Endothelial cell of hepatic sinusoid (primary cell): ENCODE results near the gene HIPK2.
"Not testable (repeated sequence)": the region's sequence is repeated elsewhere in the genome, so short reads cannot be mapped to it uniquely, and the experiment has no call there.

Source experiments
- in situ Hi-C: cut with HindIII; loops from 2 replicates; pipeline ENCODE4 v1.10.0; 2017; ENCODE audit warnings: low sequenced_read_pairs

HIPK2 gene

DNA sequence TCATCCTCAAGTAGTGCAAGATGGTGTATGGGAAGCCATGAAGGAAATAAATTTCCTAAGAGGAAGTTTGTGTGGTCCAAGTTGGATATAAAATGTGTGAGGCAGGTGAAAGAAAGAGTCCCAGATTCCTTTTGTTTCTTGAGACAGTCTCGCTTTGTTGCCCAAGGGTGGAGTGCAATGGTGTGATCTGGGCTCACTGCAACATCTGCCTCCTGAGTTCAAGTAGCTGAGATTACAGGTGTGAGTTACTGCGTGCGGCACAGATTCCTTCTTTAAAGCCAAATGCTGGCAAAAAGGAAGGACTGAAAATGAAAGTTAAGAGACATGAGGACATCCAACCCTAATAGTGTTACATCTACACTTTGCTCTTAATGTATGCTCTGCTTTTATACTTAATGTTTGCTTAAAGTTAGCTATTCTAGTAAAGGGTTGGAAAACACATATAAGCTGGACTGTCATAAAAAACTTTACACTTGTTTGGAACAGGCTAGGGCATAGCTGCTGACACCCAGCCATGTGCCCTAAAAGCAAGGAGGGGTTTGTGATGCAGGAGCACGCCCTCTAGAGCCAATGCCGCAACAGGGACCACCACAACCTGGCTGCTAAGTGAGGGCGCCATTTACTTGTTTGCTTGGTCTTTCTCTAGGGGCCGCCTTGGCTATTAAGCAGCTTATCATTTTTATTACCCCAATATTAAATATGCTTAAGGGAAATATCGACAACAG lies 219.8 kb downstream of the HIPK2 start:
- in situ Hi-C loops: no loop called here

DNA sequence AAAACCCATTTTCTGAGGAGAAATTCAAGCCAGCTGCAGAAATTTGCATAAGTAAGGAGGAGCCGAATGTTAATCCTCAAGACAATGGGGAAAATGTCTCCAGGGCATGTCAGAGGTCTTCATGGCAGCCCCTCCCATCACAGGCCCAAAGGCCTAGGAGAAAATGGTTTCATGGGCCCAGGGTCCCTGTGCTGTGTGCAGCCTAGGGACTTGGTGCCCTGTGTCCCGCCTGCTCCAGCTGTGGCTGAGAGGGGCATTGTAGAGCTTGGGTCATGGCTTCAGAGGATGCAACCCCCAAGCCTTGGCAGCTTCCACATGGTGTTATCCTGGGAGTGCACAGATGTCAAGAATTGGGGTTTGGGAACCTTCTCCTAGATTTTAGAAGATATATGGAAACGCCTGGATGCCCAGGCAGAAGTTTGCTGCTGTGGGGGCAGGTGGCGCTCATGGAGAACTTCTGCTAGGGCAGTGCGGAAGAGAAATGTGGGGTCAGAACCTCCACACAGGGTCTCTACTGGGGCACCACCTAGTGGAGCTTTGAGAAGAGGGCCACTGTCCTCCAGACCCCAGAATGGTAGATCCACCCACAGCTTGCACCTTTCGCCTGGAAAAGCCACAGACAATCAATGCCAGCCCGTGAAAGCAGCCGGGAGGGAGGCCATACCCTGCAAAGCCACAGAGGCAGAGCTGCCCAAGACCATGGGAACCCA lies 223.7 kb downstream of the HIPK2 start:
- in situ Hi-C loops: not testable (repeated sequence)

DNA sequence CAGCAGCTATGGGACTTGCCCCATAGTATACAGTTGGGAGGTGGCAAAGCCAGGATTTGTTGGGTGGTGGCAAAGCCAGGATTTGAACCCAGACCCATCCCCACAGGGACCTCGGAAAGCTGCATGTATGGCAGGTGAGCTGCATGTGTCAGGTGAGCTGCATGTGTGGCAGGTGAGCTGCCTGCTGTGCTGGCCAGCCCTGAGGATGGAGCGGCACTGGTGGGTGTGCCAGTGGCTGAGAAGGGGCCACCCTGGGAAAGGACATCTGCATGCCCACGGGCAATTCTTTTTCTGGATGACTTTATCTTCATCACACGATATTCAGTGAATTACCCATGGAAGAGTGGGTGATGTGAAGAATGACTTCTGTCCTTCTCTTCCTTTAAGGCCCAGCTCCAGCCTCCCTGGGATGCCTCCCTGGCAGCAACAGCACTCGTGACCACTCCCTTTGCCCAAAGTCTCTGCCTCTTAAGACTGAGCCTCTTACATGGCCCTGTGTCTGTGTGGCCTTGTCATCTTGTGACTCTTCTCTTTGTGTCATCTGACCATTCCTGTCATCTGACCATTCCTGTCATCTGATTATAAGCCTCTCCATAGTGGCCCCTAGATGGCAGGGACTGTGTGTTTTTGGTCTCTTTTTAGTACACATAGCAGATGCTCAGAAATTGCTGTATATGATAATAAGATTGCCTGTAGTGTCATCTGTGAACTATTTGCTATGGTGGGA lies 229.3 kb downstream of the HIPK2 start:
- in situ Hi-C loops: loop anchor here (5.0 kb wide), 1 partner anchor 41 kb away; no protein-coding TSS in a partner anchor

DNA sequence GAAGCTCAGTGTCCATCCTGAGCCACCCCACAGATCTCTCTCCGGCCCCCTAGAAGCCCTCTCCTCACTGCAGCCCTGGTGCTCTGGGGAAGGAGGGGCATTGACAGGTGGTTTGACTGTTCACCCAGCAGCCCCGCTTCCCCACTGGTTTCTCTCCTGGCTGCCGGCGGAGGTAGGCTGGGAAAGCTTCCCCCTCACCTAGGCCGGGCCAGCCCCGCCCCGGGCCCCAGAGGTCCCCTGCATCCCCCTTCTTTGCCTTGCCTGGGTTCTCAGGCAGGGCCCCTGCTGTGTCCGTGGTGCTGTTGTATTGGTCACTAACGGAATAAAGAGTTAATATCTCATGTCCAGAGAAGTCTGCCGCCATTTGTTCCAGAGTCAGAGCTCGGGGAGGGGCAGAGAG lies 233.2 kb downstream of the HIPK2 start:
- in situ Hi-C loops: loop anchor here (5.0 kb wide), 1 partner anchor 37 kb away; no protein-coding TSS in a partner anchor

DNA sequence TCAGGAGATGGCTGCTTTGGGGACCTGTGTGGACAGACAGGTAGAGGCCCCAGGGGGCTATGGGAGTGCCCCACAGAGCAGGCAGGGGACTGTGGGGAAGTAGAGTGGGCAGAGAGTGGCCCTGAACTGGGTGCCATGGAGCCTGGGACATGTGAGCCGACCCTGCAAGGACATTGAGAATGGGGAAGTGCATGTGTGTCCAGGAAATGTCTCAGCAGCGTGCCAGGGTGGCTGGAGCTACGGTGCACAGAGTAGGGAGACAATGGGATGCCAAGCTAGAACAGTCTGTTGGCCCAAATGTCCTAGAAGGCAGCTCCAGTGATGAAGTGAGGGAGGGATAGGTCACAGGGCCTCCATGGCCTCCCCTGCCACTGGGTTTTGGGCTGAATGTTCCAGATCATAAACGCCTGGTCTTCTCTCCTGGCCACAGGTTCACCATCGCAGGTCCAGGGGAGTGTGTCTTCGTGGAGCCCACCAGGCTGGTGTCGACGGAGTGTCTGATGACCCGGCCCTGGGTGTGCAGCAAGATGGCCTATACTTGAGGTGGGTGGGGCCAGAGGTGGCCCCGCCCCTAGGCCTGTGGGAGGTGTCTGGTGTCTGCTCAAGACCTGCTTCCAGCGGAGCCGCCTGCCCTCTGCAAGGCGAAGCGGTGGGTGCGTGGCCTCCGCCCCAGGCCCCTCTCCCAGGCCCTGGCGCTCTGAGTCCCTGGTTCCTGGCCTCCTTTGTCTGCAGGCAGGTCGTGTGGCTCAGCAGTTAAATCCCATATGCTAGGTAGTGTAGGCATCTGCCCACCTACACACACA lies 233.8 kb downstream of the HIPK2 start:
- in situ Hi-C loops: no loop called here

DNA sequence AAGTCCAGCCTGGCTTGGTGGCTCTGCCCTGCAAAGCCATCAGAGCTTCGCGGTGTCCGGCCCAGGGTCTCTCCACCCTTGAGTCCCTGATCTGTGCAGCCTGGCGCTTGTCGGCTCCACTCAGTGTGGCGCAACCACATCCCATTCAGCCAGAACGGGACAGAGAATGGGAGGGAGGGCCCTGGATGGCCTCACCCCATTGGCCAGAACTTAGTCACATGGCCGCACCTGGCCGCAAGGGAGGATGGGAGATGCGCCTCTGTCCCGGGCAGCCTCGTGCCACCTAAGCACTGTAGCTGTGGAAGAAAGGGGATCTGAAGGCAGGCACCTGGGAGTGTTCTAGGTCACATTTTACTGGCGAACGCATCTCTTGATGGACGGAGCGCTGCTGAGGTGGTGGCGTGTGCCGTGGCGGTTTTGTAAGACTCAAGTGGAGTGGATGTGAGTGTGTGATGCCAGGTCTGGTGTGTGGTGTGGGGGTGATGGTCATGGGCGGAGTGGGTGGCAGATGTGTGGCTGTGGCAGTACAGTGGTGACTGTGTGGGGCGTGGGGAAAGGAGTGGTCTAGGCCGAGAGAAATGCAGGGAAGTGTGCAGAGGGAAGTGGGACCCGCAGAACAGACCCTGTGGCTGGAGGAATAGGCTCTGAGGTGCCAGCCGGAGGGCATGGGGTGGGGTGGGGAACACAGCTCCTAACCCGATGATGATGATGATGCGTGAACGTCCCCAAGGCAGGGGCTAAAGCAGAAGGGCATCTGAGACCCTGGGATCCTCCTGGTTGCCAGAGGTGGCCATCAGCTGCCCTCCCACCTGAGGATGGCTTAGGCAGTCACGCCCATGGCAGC lies 235.3 kb downstream of the HIPK2 start:
- in situ Hi-C loops: no loop called here

DNA sequence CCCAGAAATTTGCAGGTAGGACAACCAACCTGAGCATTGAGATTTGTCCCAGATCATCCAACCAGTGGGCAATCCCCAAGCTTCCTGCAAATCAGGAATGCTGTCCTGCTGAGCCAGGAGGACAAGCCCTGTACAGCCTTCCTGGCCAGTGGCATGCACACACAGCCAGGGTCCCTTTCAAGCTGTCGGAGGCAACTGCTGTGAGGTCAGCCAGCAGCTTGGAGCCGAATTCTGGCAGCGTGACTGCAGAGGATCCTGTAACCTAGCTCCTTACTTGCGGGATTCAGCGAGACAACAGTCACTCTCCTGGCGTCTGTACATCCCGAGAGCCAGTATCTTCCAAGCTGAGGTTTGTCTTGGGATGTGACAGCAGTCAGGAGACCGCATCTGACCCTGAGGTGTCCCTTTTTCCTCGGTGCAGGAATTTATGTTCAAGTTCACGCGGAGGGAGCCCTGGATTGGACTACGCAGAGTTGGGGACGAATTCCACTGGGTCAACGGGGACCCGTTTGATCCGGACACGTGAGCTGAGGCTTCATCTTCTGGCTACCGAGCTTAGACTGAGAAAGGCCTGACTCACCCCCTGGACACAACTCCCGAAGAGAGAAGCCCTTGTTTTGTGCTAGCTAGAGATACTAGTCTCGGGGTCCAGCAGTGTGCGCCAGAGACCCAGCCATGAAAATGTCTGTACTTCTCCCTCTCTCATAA lies 236.0 kb downstream of the HIPK2 start:
- in situ Hi-C loops: no loop called here

DNA sequence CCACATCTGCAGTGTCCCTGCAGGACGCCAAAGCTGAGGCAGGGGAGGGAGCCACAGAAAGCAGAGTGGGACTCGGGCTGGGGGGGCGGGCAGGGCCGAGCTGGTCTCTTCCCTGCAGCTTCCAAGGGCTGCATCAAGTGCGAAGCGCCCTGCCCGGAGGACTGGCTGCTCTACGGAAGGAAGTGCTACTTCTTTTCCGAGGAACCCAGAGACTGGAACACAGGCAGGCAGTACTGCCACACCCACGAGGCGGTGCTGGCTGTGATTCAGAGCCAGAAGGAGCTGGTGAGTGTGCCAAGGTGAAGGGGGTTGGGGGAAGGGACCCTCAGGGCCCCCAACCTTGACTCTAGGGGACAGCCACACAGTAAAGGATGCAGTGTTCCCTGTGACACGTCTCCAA lies 237.6 kb downstream of the HIPK2 start:
- in situ Hi-C loops: no loop called here

DNA sequence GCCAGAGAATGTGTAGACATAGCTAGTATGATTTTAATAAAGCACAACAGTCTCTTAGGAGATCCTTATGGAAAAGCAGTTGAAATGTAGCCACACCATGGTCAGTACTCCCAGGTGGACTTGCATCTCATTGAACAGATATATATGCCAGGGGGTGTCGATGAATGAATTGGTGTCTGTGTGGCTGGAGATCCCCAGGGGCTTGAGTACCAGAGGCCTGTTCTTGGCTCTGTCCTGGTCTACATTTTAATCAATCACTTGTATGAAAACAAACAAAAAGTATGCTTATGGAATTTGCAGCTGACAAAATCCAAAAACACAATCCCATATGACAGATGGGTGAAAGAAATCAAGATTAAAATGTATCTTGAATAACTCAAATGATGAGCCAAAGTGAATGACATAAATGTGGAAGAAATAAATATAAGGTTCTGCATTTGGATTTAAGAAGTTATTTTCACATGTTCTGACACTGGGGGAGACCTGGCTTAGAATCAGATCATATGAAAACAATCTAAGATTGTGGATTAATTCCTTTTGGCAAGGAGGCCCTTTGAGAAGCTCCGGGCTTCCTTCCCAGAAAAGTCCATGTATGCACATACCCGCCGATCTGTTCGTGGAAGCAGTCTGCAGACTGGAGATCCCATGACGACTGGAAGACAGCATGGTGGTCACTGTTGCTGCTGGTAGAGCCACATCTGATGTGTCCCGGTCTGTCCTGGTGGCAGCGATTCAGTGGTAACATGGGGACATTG lies 238.7 kb downstream of the HIPK2 start:
- in situ Hi-C loops: no loop called here

DNA sequence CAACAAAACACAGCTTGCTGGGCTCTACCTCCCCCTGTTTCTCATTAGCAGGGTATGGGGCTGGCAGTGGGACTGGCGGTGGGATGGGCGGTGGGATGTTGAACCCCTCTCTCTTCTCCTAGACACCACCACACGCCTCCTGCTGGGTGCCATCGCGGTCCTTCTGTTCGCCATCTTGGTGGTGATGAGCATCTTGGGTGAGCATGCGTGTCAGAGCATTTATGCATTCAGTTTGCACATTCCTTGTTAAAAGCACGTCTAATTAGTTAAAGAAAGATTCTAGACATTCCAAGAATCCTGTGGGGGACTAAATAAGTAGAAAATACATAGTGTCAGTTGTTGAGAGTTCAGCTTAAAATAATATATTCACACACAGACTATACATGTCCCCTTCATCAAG lies 241.6 kb downstream of the HIPK2 start:
- in situ Hi-C loops: no loop called here

DNA sequence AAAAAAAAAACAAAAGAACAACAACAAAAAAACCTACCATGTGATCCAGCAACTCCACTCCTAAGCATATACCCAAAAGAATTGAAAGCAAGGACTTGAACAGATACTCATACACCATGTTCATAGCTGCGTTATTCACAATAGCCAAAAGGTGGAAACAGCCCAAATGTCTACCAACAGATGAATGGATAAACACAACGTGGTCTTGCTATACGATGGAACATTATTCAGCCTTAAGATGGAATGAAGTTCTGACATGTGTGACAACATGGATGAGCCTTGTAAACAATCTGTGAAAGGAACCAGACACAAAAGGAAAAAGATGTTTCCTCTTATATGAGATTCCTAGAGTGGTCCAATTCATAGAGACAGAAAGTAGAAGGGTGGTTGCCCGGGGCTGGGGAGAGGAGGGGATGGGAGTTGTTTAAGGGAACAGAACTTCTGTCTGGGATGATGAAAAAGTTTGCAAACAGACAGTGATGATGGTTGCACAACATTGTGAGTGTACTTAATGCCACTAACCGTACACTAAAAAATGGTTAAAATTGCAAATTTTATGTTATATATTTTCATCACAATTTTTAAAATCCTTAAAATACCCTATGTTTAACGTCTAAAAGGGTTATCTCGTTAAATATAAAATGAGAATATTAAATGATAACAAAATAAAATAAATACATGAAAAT lies 242.7 kb downstream of the HIPK2 start:
- in situ Hi-C loops: no loop called here

DNA sequence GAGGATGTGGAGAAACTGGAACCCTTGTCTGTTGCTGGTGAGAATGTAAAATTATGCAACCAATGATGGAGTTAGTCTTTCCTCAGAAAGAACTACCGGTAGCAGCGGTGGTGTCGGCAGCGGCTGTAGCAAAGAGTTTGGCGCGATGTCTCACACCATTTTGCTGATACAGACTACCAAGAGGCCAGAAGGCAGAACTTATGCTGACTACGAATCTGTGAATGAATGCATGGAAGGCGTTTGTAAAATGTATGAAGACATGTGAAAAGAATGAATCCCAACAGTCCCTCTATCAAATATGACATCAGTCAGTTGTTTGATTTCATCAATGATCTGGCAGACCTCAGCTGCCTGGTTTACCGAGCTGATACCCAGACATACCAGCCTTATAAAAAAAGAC lies 243.7 kb downstream of the HIPK2 start:
- in situ Hi-C loops: no loop called here

DNA sequence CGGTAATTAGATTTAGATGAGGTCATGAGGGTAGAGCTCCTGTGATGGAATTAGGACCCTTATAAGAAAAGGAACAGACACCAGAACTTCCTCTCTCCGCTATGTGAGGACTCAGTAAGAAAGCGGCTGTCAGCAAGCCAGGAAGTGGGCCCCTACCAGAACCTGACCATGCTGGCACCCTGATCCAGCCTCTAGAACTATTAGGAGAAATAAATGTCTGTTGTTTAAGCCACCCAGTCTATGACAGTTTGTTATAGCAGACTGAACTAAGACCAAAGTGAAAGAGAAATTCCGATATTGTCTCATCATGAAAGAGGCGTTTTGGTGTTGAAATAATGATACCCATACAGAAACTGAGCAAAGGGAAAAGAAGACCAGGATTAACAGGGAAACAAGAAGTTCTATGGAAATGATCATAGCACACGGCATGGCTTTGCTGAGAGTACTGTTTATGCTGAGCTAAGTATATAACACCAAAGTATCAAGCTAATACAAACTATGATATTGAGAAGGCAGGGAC lies 245.1 kb downstream of the HIPK2 start:
- in situ Hi-C loops: no loop called here

DNA sequence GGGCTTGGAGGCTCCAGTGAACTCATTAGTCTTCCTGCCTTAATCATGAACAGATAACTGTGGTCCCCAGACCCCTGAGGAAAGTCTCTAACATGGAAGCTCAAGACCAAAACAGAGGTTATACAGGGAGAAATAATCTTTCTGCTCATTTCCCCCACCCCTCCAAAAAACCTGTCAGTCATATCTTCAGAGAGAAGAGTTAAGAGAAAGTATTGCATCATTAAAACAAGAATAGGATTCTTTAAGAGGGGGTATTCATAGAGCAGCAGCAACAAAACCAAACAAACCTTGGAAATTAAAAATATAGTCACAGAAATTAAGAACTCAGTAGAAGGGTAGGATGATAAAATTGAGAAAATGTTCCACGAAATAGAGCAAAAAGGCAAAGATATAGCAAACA lies 246.7 kb downstream of the HIPK2 start:
- in situ Hi-C loops: no loop called here

DNA sequence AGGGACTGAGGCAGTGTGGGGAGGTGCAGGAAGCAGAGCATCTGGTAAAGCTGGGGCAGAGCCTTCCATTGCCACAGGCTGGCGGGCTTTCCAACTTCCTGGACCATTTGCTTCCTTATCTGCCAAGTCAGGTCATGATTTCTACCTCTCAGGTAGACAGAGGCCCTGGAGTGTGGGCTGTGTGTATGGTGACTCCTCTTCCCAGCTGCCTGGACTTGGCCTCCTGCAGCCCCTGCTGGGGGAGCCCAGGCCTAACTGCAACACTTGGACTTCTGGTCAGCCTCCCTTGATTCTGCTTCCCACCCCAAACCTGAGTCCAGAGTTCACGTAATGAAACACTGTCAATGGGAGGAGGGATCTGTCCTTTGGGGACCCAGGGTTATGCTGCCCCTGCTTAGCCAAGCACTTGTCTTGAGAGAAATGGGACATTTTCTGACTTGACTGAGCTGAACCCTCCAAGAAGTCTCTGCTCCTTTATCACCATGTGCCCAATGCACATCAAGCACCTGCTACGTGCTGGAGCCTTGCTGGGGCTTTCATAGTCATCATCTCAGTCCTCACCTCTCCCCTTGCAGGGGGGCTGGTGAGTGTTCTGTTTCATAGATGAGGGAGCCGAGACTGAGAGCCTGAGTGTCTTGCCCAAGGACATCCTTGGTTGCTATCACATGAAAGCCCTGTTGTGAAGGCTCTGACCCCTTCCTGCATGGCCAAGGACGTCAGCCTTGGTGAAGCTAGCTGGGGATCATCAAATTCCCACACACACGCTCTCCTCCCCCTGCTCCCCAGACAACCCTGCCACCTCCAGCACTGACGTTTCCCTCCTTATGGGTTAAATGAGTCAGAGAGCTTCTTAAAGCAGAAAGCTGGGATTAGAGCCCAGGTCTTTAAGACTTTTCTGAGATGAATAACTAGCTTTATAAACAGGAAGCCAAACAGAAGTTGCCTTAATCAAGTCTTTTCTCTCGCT lies 250.9 kb downstream of the HIPK2 start:
- in situ Hi-C loops: no loop called here

DNA sequence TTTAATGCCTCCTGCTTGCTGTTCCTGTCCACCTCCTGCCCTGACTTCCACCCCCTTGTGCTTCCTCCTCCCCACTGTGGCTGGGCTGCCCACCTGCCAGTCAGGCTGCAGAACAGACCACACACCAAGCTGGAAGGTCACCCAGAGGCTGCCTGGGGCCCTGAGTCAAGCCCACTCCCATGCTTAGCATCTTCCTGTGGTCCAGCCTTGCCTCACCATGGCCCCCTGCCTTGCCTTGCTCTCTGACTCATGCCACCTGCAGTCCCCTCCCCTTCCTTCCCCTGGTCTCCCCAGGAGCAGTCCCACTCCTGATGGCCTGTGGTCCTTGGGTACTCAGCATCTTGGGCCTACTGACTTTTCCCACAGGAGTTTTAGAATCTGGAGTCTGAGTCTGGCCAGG lies 252.0 kb downstream of the HIPK2 start:
- in situ Hi-C loops: no loop called here

DNA sequence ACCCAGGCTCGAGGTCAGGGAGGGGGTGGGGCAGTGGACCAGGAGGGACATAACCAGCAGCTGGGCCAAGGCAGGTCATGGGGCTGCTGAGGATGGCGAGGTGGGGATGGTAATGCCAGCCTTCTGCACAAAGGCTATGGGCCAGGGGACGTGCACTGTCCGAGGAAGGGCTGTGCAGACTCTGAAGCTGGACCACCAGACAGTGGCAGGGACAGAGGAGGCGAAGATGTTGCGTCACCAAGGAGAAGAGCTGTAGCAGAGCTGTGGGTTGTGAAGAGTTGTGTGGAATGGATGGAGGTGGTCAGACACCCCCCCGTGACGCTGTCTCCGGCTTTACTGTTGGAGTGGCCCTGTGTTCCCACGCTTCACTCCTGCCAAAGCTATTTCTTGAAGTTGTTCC lies 252.6 kb downstream of the HIPK2 start:
- in situ Hi-C loops: no loop called here
